ENCODE measurements around the gene DENND2C.
A peak's percentile ranks its signal among the peaks of the same experiment; 100 is the strongest.

- peak; percentile 81 for TF ChIP-seq CTCF (conservative IDR thresholded peaks at IDR 0.05)
- no peak for TF ChIP-seq ZFX (IDR thresholded peaks at IDR 0.05)
Measured at GRCh38 chr1:114558544-114558943, 111.3 kb downstream of the DENND2C start.

Data from C4-2B (cell line).